ENCODE measurements around the gene CERS5. TPM values are rescaled to one million over a fixed set of nuclear protein-coding genes. Genes with fewer than 3 reads are reported as not detected.
A peak's percentile ranks its signal among the peaks of the same experiment; 100 is the strongest.

The CERS5 gene
- total and polyA plus RNA-seq, 8 donors: 12.9 to 84.3 (median 19.3) TPM

- Histone ChIP-seq H3K27ac (no peak overlapping the region), H3K36me3 (peaks cover 0 to 25% (median 0%) of the 10 kb centered on the region in 3 donors), H3K9me3 (no peaks in the 10 kb centered on the region), H3K27me3 (no peaks in the 10 kb centered on the region), H3K4me3 (no peak overlapping the region), H3K4me1 (no peaks in the 10 kb centered on the region)
- intact Hi-C loops (cut with DNase I): loop anchor here (5.0 to 10.0 kb wide), 4 partner anchors 80 to 100 kb away; partner anchors contain the start of gene SMARCD1 (in 1 of the 3)
- 73 to 75% methylated on average over 16 of the region's 16 CpGs for WGBS, 2 donors
- DNase-seq (no peak), FAIRE-seq (peak; percentile 85), ATAC-seq (peak; percentile 36 to 84 (median 76))
- TF ChIP-seq CTCF (IDR thresholded peaks at IDR 0.05): peak; percentile 32 to 59 (median 54)
Observed at GRCh38 chr12:50174971-50175715, 8.0 kb upstream of the CERS5 start.

DNA sequence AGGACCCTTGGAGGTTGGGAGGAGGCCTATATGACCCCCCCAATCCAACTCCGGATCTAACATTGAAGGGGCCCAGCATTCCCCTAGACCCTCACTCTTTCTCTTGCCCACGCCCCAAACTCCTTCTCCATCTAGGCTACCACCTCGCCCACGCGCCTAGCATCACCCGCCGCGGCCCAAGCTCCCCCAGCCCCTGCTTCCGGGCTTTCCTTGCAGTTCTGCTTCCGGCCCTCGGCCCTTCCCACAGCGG is 445 bp downstream of the CERS5 start:
- intact Hi-C loops (cut with DNase I): no loop called here
- WGBS, 2 donors: 0% methylated on average over 12 of the region's 12 CpGs
- H3K27ac ChIP-seq: peak overlapping the region; percentile 65 to 87 (median 81)
- H3K27me3 ChIP-seq: no peaks in the 10 kb centered on the region
- DNase-seq (peak in 2 of 6 donors; percentile 25 to 40), ATAC-seq (peak in 2 of 4 donors; percentile 25 to 37), FAIRE-seq (no peak)
- peaks cover 0 to 8% (median 0%) of the 10 kb centered on the region in 3 donors for H3K4me1 ChIP-seq
- TF ChIP-seq CTCF (IDR thresholded peaks at IDR 0.05): no peak
- H3K36me3 ChIP-seq: no peaks in the 10 kb centered on the region
- no peaks in the 10 kb centered on the region for H3K9me3 ChIP-seq
- H3K4me3 ChIP-seq: peak overlapping the region; percentile 70 to 99 (median 92)

DNA sequence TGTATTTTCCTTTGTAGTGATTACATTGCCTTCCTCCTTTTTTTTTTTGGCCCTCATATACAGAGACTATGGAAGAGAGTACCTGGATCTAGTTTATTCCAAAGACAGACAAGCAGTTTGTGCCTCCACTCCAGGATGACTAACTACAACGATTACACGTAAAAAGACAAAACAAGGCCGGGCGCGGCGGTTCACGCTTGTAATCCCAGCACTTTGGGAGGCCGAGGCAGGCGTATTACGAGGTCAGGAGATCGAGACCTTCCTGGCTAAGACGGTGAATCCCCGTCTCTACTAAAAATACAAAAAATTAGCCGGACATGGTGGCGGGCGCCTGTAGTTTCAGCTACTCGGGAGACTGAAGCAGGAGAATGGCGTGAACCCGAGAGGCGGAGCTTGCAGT is 2.2 kb downstream of the CERS5 start:
- H3K4me1 ChIP-seq: peaks cover 0 to 8% (median 0%) of the 10 kb centered on the region in 3 donors
- intact Hi-C loops (cut with DNase I): no loop called here
- no peak for TF ChIP-seq CTCF (IDR thresholded peaks at IDR 0.05)

GRCh38 chr12:50162230-50162629 is 4.9 kb downstream of the CERS5 start:
- intact Hi-C loops (cut with DNase I): no loop called here
- Histone ChIP-seq H3K36me3 (no peaks in the 10 kb centered on the region), H3K27ac (no peak overlapping the region), H3K4me1 (peaks cover 0 to 8% (median 0%) of the 10 kb centered on the region in 3 donors), H3K9me3 (no peaks in the 10 kb centered on the region), H3K27me3 (no peaks in the 10 kb centered on the region), H3K4me3 (no peak overlapping the region)
- no peak for ATAC-seq
- 74 to 79% methylated on average over 2 of the region's 2 CpGs for WGBS, 2 donors
- FAIRE-seq: no peak
- no peak for TF ChIP-seq CTCF (IDR thresholded peaks at IDR 0.05)
- DNase-seq: no peak

More for the DNA sequence above, 2.2 kb downstream of the CERS5 start:
- DNase-seq (no peak), FAIRE-seq (no peak), ATAC-seq (no peak)
- Histone ChIP-seq H3K36me3 (no peaks in the 10 kb centered on the region), H3K27ac (no peak overlapping the region), H3K27me3 (no peaks in the 10 kb centered on the region), H3K9me3 (no peaks in the 10 kb centered on the region), H3K4me3 (no peak overlapping the region)
- WGBS, 2 donors: 95% methylated on average over 20 of the region's 20 CpGs

GRCh38 chr12:50160643-50161042 is 6.5 kb downstream of the CERS5 start:
- intact Hi-C loops (cut with DNase I): no loop called here
- Histone ChIP-seq H3K36me3 (no peaks in the 10 kb centered on the region), H3K27ac (no peak overlapping the region), H3K9me3 (no peaks in the 10 kb centered on the region), H3K27me3 (no peaks in the 10 kb centered on the region), H3K4me3 (no peak overlapping the region), H3K4me1 (no peaks in the 10 kb centered on the region)
- no peak for DNase-seq
- FAIRE-seq: no peak
- TF ChIP-seq CTCF (IDR thresholded peaks at IDR 0.05): no peak
- no peak for ATAC-seq

Data from pancreas (tissue), 10 donors.